HG02973 (cell line): ENCODE results near the gene OVOL2.
"Not testable (repeated sequence)": the region's sequence is repeated elsewhere in the genome, so short reads cannot be mapped to it uniquely, and the experiment has no call there.

Source experiments
- ATAC-seq: cut with Tn5 transposase; IDR thresholded peaks from one replicate; pipeline ENCODE4 v1.9.1; 2021; ENCODE audit warnings: moderate library complexity; ENCODE audit not compliant: unreplicated experiment

Gene OVOL2

DNA sequence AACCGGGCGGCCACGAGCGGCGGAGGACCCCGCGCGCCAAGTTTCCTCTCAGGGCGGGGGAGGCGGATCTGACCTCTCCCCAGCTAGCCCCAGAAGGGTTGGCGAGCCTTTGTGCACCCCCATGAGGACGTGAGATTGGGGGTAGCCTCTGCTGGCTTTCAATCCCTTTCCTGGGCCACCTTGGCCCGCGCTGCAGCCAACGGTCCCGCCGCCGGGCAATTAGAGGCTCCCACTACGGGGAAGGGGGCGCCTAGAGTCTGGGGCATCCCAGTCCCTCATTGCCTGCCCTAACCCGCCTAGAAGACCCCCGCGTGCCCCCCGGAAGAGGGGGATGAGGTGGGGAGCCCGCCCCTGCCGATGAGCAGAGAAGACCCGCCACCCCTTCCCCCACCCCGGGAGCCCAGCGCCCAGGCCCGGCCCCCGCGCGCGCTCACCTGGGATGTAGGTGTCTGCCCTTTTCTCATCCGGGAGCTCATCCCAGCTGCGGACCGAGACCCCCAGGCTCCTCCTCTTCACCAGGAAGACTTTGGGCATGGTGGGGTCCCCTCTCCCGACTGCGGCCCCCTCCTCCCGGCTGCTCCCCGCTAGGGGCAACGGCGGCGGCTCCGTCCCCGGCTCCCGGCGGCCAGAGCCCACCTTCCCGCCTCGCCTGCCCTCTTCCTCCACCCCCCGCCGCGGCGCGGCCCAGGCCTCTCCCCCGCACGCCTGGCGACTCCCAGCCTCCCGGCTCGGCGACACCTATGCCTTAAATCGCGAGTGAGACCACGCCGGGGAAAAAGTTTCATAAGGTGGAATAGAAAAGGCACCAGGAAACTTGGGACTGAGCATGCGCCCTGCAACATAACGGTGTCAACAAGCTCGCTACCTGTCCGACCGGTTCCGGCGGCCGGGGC, at the start of gene OVOL2:
TSS of gene OVOL2 (minus strand) at position 816 of the 893 bp plus-strand sequence. CDS start at position 534, 282 bp downstream.
- ATAC-seq = no peak

DNA sequence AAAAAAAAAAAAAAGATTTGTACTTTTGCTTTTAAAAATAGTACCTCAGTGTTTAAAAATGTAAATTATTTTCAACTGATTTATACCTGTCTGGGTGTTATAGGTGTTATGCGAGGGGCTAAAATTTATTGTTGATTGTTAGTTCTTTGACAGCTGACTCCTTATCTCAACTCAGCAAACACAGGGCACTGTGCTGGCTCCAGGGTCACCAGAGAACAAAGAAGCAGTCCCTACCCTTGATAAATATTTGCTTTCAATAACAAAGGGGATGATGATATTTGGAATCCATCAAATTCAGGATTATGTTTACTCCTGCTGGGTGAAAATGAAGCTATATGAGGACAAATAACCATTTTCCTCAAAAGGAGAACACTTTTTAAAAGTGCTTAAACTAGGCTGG, 45.8 kb upstream of the OVOL2 start:
- ATAC-seq = no peak

DNA sequence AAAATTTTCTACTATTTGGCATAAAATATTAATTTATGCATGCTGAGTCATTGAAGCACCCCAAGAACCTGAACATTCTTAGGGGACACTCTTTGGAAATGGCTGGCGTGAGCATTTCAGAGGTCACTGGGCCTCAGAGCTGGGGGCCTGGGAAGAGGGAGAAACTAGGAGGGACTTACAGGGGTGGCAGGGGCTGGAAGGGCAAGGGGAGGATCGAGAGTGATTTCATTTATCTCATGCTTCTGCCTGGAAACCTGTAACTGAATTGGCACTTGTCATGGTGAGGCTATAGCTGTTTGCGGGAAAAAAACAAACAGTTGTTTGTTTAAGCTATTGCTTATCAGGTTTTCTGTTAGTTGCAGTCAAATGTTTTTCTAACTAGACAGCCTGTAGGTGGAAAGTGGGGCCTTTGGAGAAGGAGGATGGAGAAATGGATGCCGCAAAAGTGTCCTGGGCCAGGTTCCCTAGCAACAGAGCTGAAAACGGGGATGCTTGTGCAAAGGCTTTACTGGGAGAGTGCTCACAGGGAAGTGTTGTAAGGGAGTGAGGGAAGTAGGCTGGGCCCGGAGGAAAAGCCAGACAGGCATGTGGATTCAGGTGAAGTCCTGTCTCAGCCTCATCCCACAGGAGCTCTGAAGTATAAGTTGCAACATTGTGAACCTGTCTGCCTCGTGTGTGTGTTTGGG, 43.6 kb upstream of the OVOL2 start:
- no peak for ATAC-seq

DNA sequence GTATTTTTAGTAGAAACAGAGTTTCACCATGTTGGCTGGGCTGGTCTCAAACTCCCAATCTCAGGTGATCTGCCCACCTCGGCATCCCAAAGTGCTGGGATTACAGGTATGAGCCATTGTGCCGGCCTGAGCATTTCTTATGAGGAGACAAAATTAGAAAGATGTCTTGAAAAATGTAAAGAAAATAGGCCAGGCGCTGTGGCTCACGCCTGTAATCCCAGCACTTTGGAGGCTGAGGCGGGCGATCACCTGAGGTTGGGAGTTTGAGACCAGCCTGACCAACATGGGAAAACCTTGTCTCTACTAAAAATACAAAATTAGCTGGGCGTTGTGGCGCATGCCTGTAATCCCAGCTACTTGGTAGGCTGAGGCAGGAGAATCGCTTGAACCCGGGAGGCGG, 42.9 kb upstream of the OVOL2 start:
- not testable (repeated sequence) for ATAC-seq

DNA sequence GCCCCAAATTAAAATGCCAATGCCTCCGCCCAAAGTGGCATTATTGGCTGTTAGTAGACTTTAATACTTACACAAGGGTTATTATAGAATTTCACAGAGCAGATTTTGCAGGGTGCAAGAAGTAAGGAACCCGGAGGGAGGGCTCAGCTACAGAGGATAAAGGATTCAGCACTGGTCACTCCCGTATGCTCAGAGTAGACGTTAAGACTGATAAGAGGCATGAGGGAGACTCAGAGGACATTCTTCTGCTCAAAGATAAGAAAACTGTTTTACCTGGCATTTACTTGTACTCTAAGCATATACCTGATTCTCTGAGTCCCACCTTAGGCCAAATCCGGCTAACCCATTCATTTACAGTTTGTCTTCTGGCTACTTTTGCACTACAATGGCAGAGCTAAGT, 36.5 kb upstream of the OVOL2 start:
- no peak for ATAC-seq

DNA sequence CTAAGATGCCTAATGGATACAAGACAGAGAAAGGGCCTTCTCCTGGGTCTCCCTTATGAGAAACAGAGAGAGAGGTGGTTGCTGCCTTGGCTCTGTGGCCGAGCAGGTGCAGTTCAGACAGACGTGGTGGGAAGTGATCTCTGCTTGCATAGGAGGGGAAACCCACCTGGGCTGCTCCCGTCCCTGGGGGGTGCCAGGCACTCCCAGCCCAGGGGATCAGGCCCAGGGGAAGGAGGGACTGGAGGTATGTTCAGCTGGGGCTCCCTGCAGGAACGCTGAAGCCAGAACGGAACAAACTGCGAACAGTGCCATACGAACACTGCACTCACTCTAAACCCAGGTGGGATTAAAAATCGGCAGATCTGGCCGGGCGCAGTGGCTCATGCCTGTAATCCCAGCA, 35.7 kb upstream of the OVOL2 start:
- ATAC-seq = no peak

DNA sequence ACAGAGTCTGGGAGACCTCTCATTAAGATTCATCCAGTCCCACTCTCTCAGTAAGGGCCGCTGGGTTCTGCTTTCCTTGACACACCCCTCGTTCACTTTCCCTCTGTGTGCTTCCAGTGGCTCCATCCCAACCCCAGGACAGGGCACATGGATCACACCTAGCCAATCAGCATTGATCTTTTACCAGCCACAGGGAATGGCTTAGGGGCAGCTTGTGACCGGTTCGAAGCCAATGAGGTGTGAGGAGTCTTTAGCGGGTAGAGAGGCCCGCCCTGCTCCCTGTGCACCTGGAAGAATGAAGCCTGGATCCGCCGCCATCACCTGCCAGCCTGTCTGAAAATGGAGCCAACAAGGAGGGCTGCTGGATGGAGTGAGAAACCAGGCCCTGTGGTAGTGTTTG, 35.2 kb upstream of the OVOL2 start:
- ATAC-seq = no peak

DNA sequence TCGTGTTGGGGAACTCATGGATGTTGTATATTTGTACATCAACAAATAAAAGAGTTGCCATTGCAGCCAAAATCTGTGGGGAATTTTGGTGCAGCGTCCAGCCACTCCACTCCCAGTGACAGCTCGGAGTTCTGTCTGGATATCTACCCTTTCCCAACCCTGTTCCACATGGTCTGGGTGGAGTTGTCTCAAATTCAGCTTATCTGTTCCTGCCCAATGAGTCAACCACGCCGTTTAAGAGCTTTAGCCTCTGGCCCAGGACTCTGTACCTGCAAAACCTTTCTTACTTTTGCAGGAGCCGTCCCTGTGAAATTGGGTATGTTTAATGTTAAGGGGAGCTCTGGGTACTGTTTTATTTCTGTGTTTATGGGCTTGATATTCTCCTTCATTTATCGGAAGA, 33.9 kb upstream of the OVOL2 start:
- no peak for ATAC-seq

DNA sequence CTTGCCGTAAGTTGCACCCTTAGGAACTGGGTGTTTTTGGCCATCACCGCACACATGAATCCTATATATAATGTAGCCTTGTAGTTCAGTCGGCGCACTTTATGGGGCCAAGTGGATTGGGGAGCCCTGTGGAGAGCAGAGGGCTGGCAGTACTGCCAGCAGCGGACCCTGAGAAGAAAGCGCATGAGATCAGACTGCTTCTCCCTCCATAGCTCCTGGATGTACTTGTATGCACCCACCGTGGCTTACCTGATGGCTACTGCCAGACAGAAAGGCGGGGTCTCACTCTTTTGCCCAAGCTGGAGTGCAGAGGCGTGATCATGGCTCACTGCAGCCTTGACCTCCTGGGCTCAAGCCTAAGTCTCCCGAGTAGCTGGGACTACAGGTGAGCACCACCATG, 32.8 kb upstream of the OVOL2 start:
- no peak for ATAC-seq

DNA sequence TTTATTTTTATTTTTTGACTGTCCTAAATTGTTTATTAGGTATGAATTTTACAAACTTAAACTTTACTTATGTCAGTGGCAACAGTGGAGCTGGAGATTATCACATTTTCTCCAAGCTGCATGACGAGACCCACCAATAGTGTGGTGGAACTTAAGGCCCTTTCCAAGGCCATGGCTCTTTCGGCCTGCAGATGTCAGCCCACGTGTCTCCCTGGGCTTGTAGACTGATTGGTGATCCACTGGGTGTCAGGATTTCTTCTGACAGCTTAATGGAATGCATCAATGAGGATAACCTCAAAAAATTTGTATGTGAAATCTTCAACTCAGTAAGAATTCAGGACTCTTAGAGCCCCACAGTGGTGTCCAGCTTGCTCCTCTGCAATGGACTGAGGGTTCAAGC, 32.3 kb upstream of the OVOL2 start:
- ATAC-seq = no peak

DNA sequence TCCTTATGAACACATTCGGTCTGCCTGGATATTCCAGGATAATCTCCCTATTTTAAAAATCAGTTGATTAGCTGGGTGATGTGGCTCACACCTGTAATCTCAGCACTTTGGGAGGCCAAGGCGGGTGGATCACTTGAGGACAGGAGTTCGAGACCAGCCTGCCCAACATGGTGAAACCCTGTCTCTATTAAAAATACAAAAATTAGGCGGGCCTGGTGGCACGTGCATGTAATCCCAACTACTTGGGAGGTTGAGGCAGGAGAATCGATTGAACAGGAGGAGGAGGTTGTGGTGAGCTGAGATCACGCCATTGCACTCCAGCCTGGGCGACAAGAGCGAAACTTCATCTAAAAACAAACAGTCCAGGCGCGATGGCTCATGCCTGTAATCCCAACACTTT, 31.1 kb upstream of the OVOL2 start:
- not testable (repeated sequence) for ATAC-seq

DNA sequence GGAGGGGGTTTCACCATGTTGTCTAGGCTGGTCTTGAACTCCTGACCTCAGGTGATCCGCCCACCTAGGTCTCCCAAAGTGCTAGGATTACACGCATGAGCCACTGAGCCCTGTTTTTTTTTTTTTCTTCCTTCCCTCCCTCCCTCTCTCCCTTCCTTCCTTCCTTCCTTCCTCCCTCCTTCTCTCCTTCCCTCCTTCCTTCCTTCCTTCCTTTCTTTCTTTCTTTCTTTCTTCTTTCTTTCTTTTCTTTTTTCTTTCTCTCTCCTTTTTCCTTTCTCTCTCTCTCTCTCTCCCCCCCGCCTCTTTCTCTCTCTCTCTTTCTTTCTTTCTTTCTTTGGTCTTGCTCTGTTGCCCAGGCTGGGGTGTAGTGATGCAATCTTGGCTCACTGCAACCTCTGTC, 30.6 kb upstream of the OVOL2 start:
- not testable (repeated sequence) for ATAC-seq

DNA sequence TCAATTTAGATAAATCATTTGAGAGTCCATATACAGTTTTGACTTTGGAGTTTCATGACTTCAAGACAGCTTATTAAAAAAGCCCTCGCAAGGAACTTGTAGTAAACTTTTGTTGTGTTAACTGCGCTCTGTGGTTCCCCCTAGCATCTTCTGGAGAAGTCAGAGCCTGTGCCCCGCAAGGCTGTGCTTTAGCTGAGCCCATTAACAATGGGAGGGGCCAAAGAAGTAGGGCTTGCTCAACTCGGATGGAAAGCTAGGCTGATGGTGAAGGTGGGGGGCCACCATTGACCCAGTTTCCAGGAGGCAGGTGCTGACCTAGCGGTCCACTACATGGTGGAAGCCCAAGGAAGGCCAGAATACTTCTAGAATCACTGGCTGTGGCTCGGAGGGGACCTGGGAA, 29.3 kb upstream of the OVOL2 start:
- ATAC-seq = no peak

DNA sequence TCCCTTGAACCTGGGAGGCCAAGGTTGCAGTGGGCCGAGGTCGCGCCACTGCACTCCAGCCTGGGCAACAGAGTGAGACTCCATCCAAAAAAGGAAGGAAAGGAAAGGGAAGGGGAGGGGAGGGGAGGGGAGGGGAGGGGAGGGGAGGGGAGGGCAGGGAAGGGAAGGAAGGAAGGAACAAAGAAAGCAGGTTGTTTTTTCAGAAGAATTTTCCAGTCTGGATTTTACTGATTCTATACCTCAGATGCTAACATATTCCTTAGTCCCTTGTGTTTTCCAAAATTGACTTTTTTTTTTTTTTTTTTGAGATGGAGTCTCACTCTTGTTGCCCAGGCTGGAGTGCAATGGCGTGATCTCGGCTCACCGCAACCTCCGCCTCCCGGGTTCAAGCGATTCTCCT, 23.1 kb upstream of the OVOL2 start:
- ATAC-seq = not testable (repeated sequence)

DNA sequence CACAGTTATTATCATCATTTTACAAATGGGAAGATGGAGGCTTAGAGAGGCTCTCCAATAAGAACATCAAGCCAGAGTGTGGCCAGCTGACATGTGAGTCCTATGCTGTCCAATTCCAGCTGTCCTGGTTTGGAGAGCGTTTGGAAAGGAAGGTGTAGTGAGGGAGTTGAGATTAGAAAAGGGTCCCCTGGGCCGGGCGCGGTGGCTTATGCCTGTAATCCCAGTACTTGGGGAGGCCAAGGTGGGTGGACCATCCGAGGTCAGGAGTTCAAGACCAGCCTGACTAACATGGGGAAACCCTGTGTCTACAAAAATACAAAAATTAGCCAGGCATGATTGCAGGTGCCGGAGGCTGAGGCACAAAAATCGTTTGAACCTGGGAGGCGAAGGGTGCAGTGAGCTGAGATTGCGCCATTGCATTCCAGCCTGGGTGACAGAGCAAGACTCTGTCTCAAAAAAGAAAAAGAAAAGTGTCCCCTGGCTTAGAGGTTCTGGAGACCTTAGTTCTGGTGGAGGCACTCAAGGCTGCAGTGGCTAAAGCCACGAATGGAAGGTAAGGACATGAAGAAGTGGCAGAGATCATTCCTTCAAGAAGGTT, 22.1 kb upstream of the OVOL2 start:
- ATAC-seq = no peak

DNA sequence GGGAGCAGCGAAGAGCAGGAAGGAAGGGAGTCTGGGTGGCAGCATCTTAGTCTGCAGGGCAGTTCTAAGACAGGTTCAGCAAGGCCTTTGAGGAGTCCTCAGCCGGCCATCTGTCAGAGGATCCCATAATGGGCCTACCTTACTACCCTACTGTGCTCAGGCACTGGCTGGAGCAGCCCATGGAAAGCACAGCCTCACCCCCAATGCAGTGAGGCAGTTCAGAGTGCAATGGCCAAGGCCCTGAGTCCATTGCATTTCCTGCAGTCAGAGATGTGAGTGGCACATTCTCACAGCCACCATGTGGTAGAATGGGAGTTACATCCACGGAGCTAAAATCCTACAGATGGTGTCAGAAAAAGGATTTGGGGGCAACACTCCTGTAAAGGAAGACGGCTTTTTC, 19.4 kb upstream of the OVOL2 start:
- no peak for ATAC-seq

DNA sequence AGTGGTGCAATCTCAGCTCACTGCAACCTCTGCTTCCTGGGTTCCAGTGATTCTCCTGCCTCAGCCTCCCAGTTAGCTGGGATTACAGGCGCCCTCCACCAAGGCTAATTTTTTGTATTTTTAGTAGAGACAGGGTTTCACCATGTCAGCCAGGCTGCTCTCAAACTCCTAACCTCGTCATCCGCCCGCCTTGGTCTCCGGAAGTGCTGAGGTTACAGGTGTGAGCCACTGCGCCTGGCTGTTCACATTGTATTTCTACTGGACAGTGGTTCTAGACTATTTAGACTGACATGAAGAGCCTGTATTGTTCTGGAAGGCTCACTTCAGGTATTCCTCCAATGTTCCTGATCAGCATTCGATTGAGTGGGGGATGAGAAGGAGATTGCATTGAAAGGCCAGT, 14.8 kb upstream of the OVOL2 start:
- ATAC-seq = no peak

DNA sequence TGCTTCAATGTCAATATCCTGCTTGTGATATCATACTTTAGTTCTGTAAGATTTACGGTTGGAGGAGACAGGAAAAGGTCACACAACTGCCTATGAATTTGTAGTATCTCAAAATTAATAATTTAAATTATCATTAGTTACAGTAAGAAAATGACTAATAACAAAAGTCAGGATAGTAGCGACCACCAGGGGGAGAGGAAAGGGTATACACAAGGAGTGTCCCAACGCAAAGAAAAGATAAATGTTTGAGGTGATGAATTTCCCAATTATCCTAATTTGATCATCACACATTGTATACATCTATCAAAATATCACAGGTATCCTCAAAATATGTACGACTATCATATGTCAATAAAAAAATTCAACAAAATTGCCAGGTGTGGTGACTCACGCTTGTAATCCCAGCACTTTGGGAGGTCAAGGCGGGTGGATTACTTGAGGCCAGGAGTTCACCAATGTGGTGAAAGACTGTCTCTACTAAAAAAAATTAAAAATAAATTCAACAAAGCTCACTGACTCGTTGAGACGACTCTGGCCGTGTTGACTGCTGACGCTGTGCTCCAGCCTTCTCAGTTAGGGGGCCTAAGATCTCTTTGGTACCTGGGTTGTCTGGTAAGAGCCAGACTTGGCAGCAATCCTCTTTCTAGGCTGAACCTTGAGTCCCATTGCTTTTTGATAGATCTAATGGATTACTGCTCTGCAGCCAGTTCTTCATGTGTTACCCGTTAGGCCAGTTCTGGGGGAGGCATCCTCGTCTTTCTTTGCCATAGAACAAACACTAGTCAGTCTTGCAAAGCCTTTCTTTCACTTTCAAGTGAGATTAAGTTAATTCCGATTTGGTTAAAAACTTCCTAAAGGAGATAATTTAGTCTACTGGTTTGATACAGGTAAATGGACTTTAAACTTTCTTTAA, 9.0 kb upstream of the OVOL2 start:
- ATAC-seq = no peak

DNA sequence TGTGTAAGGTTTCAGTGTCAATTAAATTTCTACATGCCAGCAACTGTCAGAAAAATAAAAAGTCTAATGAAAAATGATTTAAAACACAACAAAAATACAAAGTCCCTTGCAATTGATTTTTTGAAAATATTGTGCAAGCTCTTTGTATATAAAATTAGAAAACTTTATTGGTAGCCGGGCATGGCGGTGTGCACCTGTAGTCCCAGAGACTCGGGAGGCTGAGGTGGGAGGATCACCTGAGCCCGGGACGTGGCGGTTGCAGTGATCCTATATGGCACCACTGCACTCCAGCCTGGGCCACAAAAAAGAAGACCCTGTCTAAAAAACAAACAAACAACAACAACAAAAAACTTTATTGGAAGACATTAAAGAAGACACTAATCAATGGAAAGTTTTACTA, 6.0 kb upstream of the OVOL2 start:
- no peak for ATAC-seq

DNA sequence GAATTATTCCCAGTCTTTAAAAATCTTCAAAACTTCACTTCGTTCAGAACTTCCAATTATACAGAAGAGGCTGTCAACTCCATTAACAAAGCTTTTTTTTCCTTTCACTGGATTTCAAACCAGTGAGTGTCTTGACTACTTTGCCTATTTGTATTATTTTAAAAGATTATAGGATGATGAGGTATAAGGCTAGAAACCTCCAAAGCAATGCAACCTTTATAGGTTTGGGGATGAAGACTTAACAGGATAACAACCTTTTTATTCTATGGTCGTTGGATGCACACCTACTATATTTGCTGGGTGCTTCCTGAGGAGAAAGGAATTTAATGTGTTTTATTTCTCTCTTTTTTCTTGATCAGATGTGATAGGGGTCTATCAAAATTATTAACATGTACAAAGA, 1.9 kb upstream of the OVOL2 start:
- ATAC-seq = no peak
